ENCODE data around the gene C11orf98. TPM values are rescaled to one million over a fixed set of nuclear protein-coding genes. Genes with fewer than 3 reads are reported as not detected.

C11orf98 gene
- total and polyA plus RNA-seq, 2 of the 13 experiments (the other 11 are each of a cell fraction or from before 2014, with no cell fraction given), result 30.4 to 91.8 TPM

DNA sequence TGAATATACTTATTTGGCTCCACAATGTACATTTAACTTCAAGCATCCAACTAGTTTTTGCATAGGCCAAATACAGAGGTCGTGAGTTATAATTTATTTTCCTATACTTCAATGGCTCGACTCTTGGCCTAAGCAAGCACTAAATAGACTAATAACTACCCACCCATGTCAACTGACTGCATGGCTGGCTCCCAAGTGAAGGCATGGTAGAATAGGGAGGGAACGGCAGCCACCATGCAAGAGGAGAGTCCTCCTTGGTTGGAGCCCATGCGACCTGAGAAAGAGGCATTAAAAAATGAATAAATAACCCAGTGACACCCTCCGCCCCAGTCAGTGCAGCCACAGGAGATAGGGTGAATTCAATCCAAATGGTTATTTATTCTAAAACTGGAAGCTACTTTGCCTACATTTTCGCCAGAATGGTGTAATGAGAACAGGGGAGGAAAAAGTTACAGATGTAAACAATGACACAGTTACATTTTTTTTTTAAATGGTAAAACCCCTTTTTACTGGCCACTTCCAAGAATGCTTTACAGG lies 47.3 kb upstream of the C11orf98 start (continued):
- TF ChIP-seq, protein P1, sequence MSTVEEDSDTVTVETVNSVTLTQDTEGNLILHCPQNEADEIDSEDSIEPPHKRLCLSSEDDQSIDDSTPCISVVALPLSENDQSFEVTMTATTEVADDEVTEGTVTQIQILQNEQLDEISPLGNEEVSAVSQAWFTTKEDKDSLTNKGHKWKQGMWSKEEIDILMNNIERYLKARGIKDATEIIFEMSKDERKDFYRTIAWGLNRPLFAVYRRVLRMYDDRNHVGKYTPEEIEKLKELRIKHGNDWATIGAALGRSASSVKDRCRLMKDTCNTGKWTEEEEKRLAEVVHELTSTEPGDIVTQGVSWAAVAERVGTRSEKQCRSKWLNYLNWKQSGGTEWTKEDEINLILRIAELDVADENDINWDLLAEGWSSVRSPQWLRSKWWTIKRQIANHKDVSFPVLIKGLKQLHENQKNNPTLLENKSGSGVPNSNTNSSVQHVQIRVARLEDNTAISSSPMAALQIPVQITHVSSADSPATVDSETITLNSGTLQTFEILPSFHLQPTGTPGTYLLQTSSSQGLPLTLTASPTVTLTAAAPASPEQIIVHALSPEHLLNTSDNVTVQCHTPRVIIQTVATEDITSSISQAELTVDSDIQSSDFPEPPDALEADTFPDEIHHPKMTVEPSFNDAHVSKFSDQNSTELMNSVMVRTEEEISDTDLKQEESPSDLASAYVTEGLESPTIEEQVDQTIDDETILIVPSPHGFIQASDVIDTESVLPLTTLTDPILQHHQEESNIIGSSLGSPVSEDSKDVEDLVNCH (CRISPR knock-in tag; IDR thresholded peaks at IDR 0.05), result no peak
- TF ChIP-seq, protein P2, sequence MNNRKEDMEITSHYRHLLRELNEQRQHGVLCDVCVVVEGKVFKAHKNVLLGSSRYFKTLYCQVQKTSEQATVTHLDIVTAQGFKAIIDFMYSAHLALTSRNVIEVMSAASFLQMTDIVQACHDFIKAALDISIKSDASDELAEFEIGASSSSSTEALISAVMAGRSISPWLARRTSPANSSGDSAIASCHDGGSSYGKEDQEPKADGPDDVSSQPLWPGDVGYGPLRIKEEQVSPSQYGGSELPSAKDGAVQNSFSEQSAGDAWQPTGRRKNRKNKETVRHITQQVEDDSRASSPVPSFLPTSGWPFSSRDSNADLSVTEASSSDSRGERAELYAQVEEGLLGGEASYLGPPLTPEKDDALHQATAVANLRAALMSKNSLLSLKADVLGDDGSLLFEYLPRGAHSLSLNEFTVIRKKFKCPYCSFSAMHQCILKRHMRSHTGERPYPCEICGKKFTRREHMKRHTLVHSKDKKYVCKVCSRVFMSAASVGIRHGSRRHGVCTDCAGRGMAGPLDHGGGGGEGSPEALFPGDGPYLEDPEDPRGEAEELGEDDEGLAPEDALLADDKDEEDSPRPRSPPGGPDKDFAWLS (CRISPR knock-in tag; IDR thresholded peaks at IDR 0.05; ENCODE audit: borderline replicate concordance), result no peak
- TF ChIP-seq, protein P3, sequence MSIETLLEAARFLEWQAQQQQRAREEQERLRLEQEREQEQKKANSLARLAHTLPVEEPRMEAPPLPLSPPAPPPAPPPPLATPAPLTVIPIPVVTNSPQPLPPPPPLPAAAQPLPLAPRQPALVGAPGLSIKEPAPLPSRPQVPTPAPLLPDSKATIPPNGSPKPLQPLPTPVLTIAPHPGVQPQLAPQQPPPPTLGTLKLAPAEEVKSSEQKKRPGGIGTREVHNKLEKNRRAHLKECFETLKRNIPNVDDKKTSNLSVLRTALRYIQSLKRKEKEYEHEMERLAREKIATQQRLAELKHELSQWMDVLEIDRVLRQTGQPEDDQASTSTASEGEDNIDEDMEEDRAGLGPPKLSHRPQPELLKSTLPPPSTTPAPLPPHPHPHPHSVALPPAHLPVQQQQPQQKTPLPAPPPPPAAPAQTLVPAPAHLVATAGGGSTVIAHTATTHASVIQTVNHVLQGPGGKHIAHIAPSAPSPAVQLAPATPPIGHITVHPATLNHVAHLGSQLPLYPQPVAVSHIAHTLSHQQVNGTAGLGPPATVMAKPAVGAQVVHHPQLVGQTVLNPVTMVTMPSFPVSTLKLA (IDR thresholded peaks at IDR 0.05), result no peak
- TF ChIP-seq, protein P4, sequence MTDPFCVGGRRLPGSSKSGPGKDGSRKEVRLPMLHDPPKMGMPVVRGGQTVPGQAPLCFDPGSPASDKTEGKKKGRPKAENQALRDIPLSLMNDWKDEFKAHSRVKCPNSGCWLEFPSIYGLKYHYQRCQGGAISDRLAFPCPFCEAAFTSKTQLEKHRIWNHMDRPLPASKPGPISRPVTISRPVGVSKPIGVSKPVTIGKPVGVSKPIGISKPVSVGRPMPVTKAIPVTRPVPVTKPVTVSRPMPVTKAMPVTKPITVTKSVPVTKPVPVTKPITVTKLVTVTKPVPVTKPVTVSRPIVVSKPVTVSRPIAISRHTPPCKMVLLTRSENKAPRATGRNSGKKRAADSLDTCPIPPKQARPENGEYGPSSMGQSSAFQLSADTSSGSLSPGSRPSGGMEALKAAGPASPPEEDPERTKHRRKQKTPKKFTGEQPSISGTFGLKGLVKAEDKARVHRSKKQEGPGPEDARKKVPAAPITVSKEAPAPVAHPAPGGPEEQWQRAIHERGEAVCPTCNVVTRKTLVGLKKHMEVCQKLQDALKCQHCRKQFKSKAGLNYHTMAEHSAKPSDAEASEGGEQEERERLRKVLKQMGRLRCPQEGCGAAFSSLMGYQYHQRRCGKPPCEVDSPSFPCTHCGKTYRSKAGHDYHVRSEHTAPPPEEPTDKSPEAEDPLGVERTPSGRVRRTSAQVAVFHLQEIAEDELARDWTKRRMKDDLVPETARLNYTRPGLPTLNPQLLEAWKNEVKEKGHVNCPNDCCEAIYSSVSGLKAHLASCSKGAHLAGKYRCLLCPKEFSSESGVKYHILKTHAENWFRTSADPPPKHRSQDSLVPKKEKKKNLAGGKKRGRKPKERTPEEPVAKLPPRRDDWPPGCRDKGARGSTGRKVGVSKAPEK (CRISPR knock-in tag; IDR thresholded peaks at IDR 0.05; ENCODE audit: borderline replicate concordance), result no peak
- TF ChIP-seq ZNF333 (CRISPR knock-in tag; IDR thresholded peaks at IDR 0.05; ENCODE audit: borderline replicate concordance) (no peak), SIN3B (IDR thresholded peaks at IDR 0.05; ENCODE audit: low read length) (no peak)

Measured in HepG2 (cell line).